ENCODE measurements around the gene TIAM2.

DNA sequence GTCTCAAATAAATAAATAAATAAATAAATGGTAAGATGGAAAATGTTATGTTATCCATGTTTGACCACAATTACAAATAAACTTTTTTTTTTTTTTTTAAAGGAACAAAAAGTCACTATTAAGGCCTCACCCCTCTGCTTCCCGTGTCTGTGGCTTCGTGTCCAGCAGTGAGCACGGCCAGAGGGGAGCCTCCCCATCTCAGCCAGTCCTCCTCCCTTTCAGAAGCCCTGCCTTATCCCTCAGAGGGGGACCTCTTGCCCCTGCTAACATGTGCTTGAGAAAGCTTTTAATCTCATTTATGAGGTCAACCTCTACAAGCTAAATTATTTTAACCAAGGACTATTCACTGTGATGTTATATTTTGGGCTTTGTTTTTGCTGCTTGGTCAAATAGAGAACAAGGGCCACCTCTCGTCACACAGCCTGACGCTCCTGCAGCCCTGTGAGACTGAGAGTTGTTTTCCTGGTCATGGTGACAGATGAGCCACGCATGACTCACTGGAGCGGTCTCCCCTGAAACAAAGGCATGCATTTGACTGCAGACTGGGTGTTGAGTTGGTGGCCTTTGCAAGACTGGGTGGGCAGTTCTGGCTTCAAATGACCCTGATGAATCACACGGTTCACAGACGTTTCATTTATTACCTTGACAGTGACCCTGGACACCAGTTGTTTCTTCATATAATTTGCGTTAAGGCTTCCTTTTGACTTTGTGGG lies 131.8 kb downstream of the TIAM2 start:
- TF ChIP-seq, protein P1, sequence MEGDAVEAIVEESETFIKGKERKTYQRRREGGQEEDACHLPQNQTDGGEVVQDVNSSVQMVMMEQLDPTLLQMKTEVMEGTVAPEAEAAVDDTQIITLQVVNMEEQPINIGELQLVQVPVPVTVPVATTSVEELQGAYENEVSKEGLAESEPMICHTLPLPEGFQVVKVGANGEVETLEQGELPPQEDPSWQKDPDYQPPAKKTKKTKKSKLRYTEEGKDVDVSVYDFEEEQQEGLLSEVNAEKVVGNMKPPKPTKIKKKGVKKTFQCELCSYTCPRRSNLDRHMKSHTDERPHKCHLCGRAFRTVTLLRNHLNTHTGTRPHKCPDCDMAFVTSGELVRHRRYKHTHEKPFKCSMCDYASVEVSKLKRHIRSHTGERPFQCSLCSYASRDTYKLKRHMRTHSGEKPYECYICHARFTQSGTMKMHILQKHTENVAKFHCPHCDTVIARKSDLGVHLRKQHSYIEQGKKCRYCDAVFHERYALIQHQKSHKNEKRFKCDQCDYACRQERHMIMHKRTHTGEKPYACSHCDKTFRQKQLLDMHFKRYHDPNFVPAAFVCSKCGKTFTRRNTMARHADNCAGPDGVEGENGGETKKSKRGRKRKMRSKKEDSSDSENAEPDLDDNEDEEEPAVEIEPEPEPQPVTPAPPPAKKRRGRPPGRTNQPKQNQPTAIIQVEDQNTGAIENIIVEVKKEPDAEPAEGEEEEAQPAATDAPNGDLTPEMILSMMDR (IDR thresholded peaks at IDR 0.05; ENCODE audit: poor library complexity) = no peak
- no peak for TF ChIP-seq EZH2phosphoT487 (IDR thresholded peaks at IDR 0.05; ENCODE audit: low read depth, severe bottlenecking, unreplicated experiment)
- TF ChIP-seq EZH2 (IDR thresholded peaks at IDR 0.05; ENCODE audit: borderline replicate concordance) = no peak

Measured in hepatocyte (in vitro differentiated cells).